ENCODE measurements around the gene HS3ST2. TPM values are rescaled to one million over a fixed set of nuclear protein-coding genes. Genes with fewer than 3 reads are reported as not detected.

HS3ST2 gene
- total RNA-seq, 1 experiment from 2014 or later, result 0.24 TPM

DNA sequence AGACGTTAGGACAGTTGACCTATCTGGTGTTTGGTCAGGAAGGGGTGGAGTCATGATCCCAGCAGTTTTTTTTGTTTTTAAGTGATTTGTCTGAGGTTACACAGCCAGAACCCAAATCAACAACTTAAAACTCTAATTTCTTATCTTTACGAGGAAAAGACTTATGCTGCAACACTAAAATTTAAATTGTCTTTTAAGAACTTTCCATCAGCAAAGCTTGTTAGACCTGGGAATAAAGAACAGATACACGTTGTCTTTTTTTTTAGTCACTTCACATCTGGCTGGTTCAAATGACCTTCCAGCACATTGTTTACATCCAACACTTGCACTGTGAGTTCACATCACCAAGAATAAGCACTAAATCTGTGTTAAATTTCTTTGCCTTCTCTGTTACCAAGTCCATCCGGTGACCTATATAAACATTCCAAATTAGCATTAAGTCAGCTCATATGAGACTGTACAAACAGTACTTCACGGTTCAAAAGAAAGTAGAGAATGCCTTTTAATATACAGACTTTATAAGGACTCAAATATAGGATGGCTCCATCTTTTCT, 115.0 kb downstream of the HS3ST2 start:
- TF ChIP-seq, protein P1, sequence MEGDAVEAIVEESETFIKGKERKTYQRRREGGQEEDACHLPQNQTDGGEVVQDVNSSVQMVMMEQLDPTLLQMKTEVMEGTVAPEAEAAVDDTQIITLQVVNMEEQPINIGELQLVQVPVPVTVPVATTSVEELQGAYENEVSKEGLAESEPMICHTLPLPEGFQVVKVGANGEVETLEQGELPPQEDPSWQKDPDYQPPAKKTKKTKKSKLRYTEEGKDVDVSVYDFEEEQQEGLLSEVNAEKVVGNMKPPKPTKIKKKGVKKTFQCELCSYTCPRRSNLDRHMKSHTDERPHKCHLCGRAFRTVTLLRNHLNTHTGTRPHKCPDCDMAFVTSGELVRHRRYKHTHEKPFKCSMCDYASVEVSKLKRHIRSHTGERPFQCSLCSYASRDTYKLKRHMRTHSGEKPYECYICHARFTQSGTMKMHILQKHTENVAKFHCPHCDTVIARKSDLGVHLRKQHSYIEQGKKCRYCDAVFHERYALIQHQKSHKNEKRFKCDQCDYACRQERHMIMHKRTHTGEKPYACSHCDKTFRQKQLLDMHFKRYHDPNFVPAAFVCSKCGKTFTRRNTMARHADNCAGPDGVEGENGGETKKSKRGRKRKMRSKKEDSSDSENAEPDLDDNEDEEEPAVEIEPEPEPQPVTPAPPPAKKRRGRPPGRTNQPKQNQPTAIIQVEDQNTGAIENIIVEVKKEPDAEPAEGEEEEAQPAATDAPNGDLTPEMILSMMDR (conservative IDR thresholded peaks at IDR 0.05; ENCODE audit: low read depth, low read length), result no peak
- no peak for TF ChIP-seq EZH2 (IDR thresholded peaks at IDR 0.05; ENCODE audit: borderline replicate concordance, low read depth, low read length, poor library complexity, severe bottlenecking)
- CTCF ChIA-PET, result no interaction called here
- POLR2A ChIA-PET (ENCODE audit: low non-redundant PET), result no interaction called here
- H3K36me3 ChIP-seq (ENCODE audit: insufficient read depth, low read length, poor library complexity, severe bottlenecking), result no peaks in the 10 kb centered on the region
- H3K27me3 ChIP-seq (replicated peaks; ENCODE audit: insufficient read depth, low read depth, low read length, poor library complexity), result peaks cover 74% of the 10 kb centered on the region
- BruUV-seq (replicated peaks), result no TSS peak
- H3K27ac ChIP-seq (ENCODE audit: low read depth, low read length, poor library complexity, severe bottlenecking), result no peak overlapping the region
- H3K4me1 ChIP-seq (ENCODE audit: insufficient read depth, low read length, poor library complexity, severe bottlenecking), result no peaks in the 10 kb centered on the region
- H3K4me3 ChIP-seq (ENCODE audit: low read depth, low read length, poor library complexity, severe bottlenecking), result no peak overlapping the region
- H3K9me3 ChIP-seq (ENCODE audit: low read depth, low read length, poor library complexity, severe bottlenecking), result no peaks in the 10 kb centered on the region
- intact Hi-C loops (cut with micrococcal nuclease; ENCODE audit: unreplicated experiment), result no loop called here
- DNase-seq (ENCODE audit: low spot score), result no peak

DNA sequence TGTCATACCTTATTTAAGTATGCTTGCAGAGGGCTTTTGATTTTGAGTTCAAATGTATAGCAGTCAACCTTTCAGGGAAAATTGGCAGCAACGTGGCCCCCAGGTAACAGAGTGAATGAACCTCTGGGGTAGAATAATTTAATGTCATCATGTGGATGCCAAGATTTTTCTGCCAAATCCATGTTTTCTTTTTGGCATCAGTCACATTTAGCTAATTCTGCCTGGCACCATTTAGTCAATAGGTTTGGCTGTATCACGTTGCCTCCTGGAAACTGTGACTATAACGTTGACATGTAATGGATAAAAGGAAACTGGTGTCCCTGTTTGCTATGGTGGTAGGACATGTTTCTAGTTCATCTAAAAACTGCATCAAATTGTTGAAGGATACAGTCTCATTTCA, 115.5 kb downstream of the HS3ST2 start:
- intact Hi-C loops (cut with micrococcal nuclease; ENCODE audit: unreplicated experiment), result no loop called here
- no peak overlapping the region for H3K27ac ChIP-seq (ENCODE audit: low read depth, low read length, poor library complexity, severe bottlenecking)
- H3K4me3 ChIP-seq (ENCODE audit: low read depth, low read length, poor library complexity, severe bottlenecking), result no peak overlapping the region
- ChIA-PET CTCF (no interaction called here), POLR2A (ENCODE audit: low non-redundant PET) (no interaction called here)
- no peaks in the 10 kb centered on the region for H3K36me3 ChIP-seq (ENCODE audit: insufficient read depth, low read length, poor library complexity, severe bottlenecking)
- H3K9me3 ChIP-seq (ENCODE audit: low read depth, low read length, poor library complexity, severe bottlenecking), result no peaks in the 10 kb centered on the region
- DNase-seq (ENCODE audit: low spot score), result no peak
- TF ChIP-seq, protein P1 (conservative IDR thresholded peaks at IDR 0.05; ENCODE audit: low read depth, low read length), result no peak
- TF ChIP-seq EZH2 (IDR thresholded peaks at IDR 0.05; ENCODE audit: borderline replicate concordance, low read depth, low read length, poor library complexity, severe bottlenecking), result no peak
- H3K27me3 ChIP-seq (replicated peaks; ENCODE audit: insufficient read depth, low read depth, low read length, poor library complexity), result peaks cover 79% of the 10 kb centered on the region
- no peaks in the 10 kb centered on the region for H3K4me1 ChIP-seq (ENCODE audit: insufficient read depth, low read length, poor library complexity, severe bottlenecking)
- no TSS peak for BruUV-seq (replicated peaks)

DNA sequence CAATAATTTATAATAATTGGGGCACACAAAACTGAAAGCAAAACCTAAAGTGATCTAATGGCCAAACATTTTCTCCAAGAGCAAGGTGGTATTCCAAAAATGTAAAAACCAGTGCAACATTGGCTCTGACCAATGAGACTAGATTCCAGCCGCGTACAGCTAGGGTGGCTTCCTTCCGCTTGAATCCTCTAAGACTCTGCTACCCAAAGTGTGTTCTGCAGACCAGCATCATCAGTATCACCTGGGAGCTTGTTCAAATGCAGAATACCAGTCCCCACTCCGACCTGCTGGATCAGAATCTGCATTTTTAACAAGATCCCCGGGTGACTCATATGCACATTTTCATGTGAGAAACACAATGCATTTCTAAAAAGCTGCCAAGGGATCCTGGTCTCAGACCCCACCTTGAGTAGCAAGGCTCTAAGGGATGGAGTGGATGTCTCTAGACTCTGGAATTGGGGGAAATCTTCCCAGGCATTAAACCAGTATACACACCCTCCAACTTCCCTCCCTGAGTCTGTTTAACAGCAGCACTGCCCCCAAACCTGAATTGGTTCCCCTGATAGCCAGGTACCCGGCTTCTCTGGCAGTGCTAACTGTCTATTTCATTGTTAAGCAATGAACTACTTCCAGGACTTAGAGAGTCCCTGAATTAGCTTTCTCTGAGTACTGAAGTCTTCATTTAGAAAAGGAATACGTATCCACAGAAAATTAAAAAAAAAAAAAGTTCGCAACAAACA, 118.2 kb downstream of the HS3ST2 start:
- Histone ChIP-seq H3K27ac (ENCODE audit: low read depth, low read length, poor library complexity, severe bottlenecking) (no peak overlapping the region), H3K4me1 (ENCODE audit: insufficient read depth, low read length, poor library complexity, severe bottlenecking) (no peaks in the 10 kb centered on the region), H3K4me3 (ENCODE audit: low read depth, low read length, poor library complexity, severe bottlenecking) (no peak overlapping the region), H3K27me3 (replicated peaks; ENCODE audit: insufficient read depth, low read depth, low read length, poor library complexity) (peaks cover 73% of the 10 kb centered on the region), H3K9me3 (ENCODE audit: low read depth, low read length, poor library complexity, severe bottlenecking) (no peaks in the 10 kb centered on the region), H3K36me3 (ENCODE audit: insufficient read depth, low read length, poor library complexity, severe bottlenecking) (no peaks in the 10 kb centered on the region)
- no peak for TF ChIP-seq EZH2 (IDR thresholded peaks at IDR 0.05; ENCODE audit: borderline replicate concordance, low read depth, low read length, poor library complexity, severe bottlenecking)
- TF ChIP-seq, protein P1 (conservative IDR thresholded peaks at IDR 0.05; ENCODE audit: low read depth, low read length), result no peak
- POLR2A ChIA-PET (ENCODE audit: low non-redundant PET), result no interaction called here
- BruUV-seq (replicated peaks), result no TSS peak
- no peak for DNase-seq (ENCODE audit: low spot score)
- CTCF ChIA-PET, result no interaction called here
- intact Hi-C loops (cut with micrococcal nuclease; ENCODE audit: unreplicated experiment), result no loop called here
